ENCODE data around the gene ASCL4. TPM values are rescaled to one million over a fixed set of nuclear protein-coding genes. Genes with fewer than 3 reads are reported as not detected.

The ASCL4 gene
- total and polyA plus RNA-seq, 2 of the 4 experiments (the other 2 are of a cell fraction) = not detected

DNA sequence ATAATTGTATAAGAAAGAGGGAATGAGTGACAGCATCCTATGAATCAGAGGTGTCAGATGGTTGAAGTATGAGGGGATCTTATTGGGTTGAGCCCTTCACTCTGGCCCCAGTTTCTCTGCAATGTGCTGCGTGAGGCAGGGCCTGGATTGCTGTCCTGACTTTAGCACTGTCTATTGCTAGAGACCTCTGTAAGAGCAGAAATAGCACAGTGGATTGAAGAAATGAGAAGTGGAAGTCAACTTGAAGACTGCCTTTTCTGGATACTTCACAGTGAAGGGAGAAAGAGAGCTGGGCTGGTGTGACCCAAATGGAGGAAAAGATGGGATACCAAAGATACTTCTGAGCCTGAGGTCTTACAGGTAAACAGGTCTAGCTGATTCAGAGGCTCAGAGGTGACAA, 5.8 kb downstream of the ASCL4 start:
- Histone ChIP-seq H3K4me1 (ENCODE audit: control insufficient read depth, insufficient read depth, low read length) (no peaks in the 10 kb centered on the region), H2AK5ac (ENCODE audit: low read depth, low read length) (no peak overlapping the region), H2BK120ac (ENCODE audit: low read depth, low read length) (no peak overlapping the region), H3K27me3 (ENCODE audit: control insufficient read depth, insufficient read depth, low read length) (peaks cover 7% of the 10 kb centered on the region), H3K4me2 (ENCODE audit: low read depth, low read length) (no peak overlapping the region), H3K56ac (ENCODE audit: extremely low read depth, insufficient read depth, low read length) (no peak overlapping the region), H3K9me1 (ENCODE audit: insufficient read depth, low read length) (no peaks in the 10 kb centered on the region), H3K9me3 (ENCODE audit: control insufficient read depth, insufficient read depth, low read length) (no peaks in the 10 kb centered on the region), H2AK9ac (replicated peaks; ENCODE audit: low read depth, low read length, poor library complexity) (no peak overlapping the region), H2AFZ (replicated peaks; ENCODE audit: low read length, poor library complexity) (no peak overlapping the region), H3K79me1 (ENCODE audit: low read depth in 1 of 2, low read length in 2 of 2) (no peaks in the 10 kb centered on the region), H4K8ac (ENCODE audit: low read depth in 2 of 2, low read length in 2 of 2) (no peak overlapping the region), H3K18ac (ENCODE audit: low read depth, low read length) (no peak overlapping the region), H3K4ac (ENCODE audit: low read depth, low read length) (no peak overlapping the region), H2BK20ac (ENCODE audit: low read depth, low read length) (no peak overlapping the region), H3K36me3 (ENCODE audit: control insufficient read depth, insufficient read depth, low read length) (no peaks in the 10 kb centered on the region), H3K23ac (ENCODE audit: low read depth, low read length) (no peak overlapping the region), H3K4me3 (ENCODE audit: insufficient read depth, low read depth, low read length) (no peak overlapping the region), H4K5ac (ENCODE audit: low read depth, low read length) (no peak overlapping the region), H3K14ac (replicated peaks; ENCODE audit: low read depth, low read length) (no peak overlapping the region), H3K27ac (ENCODE audit: insufficient read depth, low read length) (no peak overlapping the region), H3K9ac (ENCODE audit: low read depth, low read length) (no peak overlapping the region), H4K91ac (ENCODE audit: insufficient read depth, low read depth, low read length) (no peak overlapping the region), H4K20me1 (ENCODE audit: insufficient read depth, low read length) (no peaks in the 10 kb centered on the region), H2BK5ac (ENCODE audit: low read depth, low read length, poor library complexity, severe bottlenecking) (no peak overlapping the region), H2BK15ac (ENCODE audit: low read depth, low read length) (no peak overlapping the region)
- DNase-seq = no peak
- no peak for ATAC-seq (ENCODE audit: low read depth)
- CTCF ChIA-PET = no interaction called here
- POLR2A ChIA-PET (ENCODE audit: unreplicated experiment) = no interaction called here
- intact Hi-C loops (cut with micrococcal nuclease) (no loop called here), in situ Hi-C loops (cut with MboI; ENCODE audit: low sequenced_read_pairs) (no loop called here), dilution Hi-C loops (cut with HindIII; ENCODE audit: low sequenced_read_pairs, unreplicated experiment) (no loop called here)
- TF ChIP-seq MXI1 (IDR thresholded peaks at IDR 0.05; ENCODE audit: borderline replicate concordance, low read depth, low read length) (no peak), POLR2A (IDR thresholded peaks at IDR 0.05; ENCODE audit: low read depth, low read length) (no peak), SMC3 (IDR thresholded peaks at IDR 0.05; ENCODE audit: low read depth, low read length) (no peak), FOS (IDR thresholded peaks at IDR 0.05; ENCODE audit: low read depth, low read length) (no peak)
- BruUV-seq (replicated peaks) = no TSS peak
- no CpG with 5 or more reads among the region's 1 CpG for whole genome bisulfite sequencing, 2 experiments (ENCODE audit: extremely low coverage in 2 of 2, insufficient read length in 1 of 2)

Data from IMR-90 (cell line).